IMR-90 (cell line): Measurements from ENCODE around the gene CYFIP2. TPM values are rescaled to one million over a fixed set of nuclear protein-coding genes. Genes with fewer than 3 reads are reported as not detected.

ENCODE experiments used
- ATAC-seq: fragments of 200-7000 bp; cut with Tn5 transposase; 2 replicates; pipeline ENCODE4 v1.9.1; 2020; ENCODE audit warnings: low read depth, mild to moderate bottlenecking, moderate library complexity
- BruUV-seq: library from RNA; stranded (reverse); fragments of 400-500 nt; replicated peaks from 2 replicates; lab custom pipeline; 2021; lab: Mats Ljungman, UMichigan
- CTCF ChIA-PET: fragments of 300-600 bp; formaldehyde crosslinking; extraction: SDS; loops from one replicate; lab custom pipeline; 2021; ENCODE audit warnings: antibody characterized with exemption; lab: Yijun Ruan, JAX
- POLR2A ChIA-PET: fragments of 300-600 bp; sonication (Branson Sonifier 250); formaldehyde crosslinking; loops from one replicate; lab custom pipeline; 2022; ENCODE audit warnings: antibody characterized with exemption; ENCODE audit not compliant: unreplicated experiment; lab: Charles Lee
- DNase-seq: peaks from one replicate; pipeline ENCODE4 v3.0.0; 2013
- H2AFZ ChIP-seq: replicated peaks from 2 replicates; pipeline ENCODE3; 2013; ENCODE audit warnings: low read length, mild to moderate bottlenecking; ENCODE audit not compliant: poor library complexity
- H2AK5ac ChIP-seq: 2 replicates; pipeline ENCODE4 v1.6.1; 2013; ENCODE audit warnings: low read depth, low read length, inconsistent platforms
- H2AK9ac ChIP-seq: replicated peaks from 2 replicates; pipeline ENCODE3; 2013; ENCODE audit warnings: mild to moderate bottlenecking, low read depth, low read length, moderate library complexity; ENCODE audit not compliant: poor library complexity
- H2BK120ac ChIP-seq: 2 replicates; pipeline ENCODE4 v1.6.1; 2013; ENCODE audit warnings: low read depth, low read length, inconsistent platforms
- H2BK15ac ChIP-seq: 3 replicates; pipeline ENCODE4 v1.6.1; 2013; ENCODE audit warnings: low read depth, low read length, inconsistent platforms
- H2BK20ac ChIP-seq: 2 replicates; pipeline ENCODE4 v1.6.1; 2013; ENCODE audit warnings: low read depth, mild to moderate bottlenecking, inconsistent platforms, low read length, moderate library complexity
- H2BK5ac ChIP-seq: 2 replicates; pipeline ENCODE4 v1.6.1; 2013; ENCODE audit warnings: mild to moderate bottlenecking, low read depth, low read length, inconsistent platforms; ENCODE audit not compliant: poor library complexity, severe bottlenecking
- H3K14ac ChIP-seq: replicated peaks from 2 replicates; pipeline ENCODE4 v1.6.1; 2013; ENCODE audit warnings: low read depth, low read length, inconsistent platforms
- H3K18ac ChIP-seq: 2 replicates; pipeline ENCODE4 v1.6.1; 2013; ENCODE audit warnings: low read depth, low read length, control low read depth
- H3K23ac ChIP-seq: 2 replicates; pipeline ENCODE4 v1.6.1; 2013; ENCODE audit warnings: low read depth, low read length, inconsistent platforms
- H3K27ac ChIP-seq: 2 replicates; pipeline ENCODE4 v1.5.1; 2013; ENCODE audit warnings: mild to moderate bottlenecking, control low read depth, low read length; ENCODE audit not compliant: insufficient read depth
- H3K27me3 ChIP-seq: 2 replicates; pipeline ENCODE4 v1.6.1; 2013; ENCODE audit warnings: low read length; ENCODE audit not compliant: control insufficient read depth, insufficient read depth
- H3K36me3 ChIP-seq: 2 replicates; pipeline ENCODE4 v1.6.1; 2013; ENCODE audit warnings: low read length, mixed read lengths; ENCODE audit not compliant: control insufficient read depth, insufficient read depth
- H3K4ac ChIP-seq: 2 replicates; pipeline ENCODE4 v1.6.1; 2013; ENCODE audit warnings: low read depth, low read length, inconsistent platforms
- H3K4me1 ChIP-seq: 2 replicates; pipeline ENCODE4 v1.6.1; 2013; ENCODE audit warnings: low read length, mixed read lengths; ENCODE audit not compliant: control insufficient read depth, insufficient read depth
- H3K4me2 ChIP-seq: 2 replicates; pipeline ENCODE4 v1.6.1; 2013; ENCODE audit warnings: low read depth, mild to moderate bottlenecking, control low read depth, low read length, moderate library complexity
- H3K4me3 ChIP-seq: 2 replicates; pipeline ENCODE4 v1.5.1; 2013; ENCODE audit warnings: low read depth, mild to moderate bottlenecking, control low read depth, low read length, moderate library complexity; ENCODE audit not compliant: insufficient read depth
- H3K56ac ChIP-seq: 2 replicates; pipeline ENCODE4 v1.6.1; 2013; ENCODE audit warnings: low read length, inconsistent platforms; ENCODE audit not compliant: insufficient read depth; ENCODE audit errors: extremely low read depth
- H3K79me1 ChIP-seq, 2 experiments: 2 replicates each; pipeline ENCODE4 v1.6.1; 2013; ENCODE audit warnings: low read length in 2 of 2, inconsistent platforms in 1 of 2, low read depth in 1 of 2
- H3K9ac ChIP-seq: 2 replicates; pipeline ENCODE4 v1.6.1; 2013; ENCODE audit warnings: low read depth, low read length, control low read depth
- H3K9me1 ChIP-seq: 2 replicates; pipeline ENCODE4 v1.6.1; 2013; ENCODE audit warnings: low read length, inconsistent platforms; ENCODE audit not compliant: insufficient read depth
- H3K9me3 ChIP-seq: 2 replicates; pipeline ENCODE4 v1.6.1; 2013; ENCODE audit warnings: low read length; ENCODE audit not compliant: control insufficient read depth, insufficient read depth
- H4K20me1 ChIP-seq: 2 replicates; pipeline ENCODE4 v1.6.1; 2013; ENCODE audit warnings: low read length, inconsistent platforms; ENCODE audit not compliant: insufficient read depth
- H4K5ac ChIP-seq: 2 replicates; pipeline ENCODE4 v1.6.1; 2013; ENCODE audit warnings: mild to moderate bottlenecking, low read depth, low read length, control low read depth
- H4K8ac ChIP-seq, 2 experiments: 2 replicates each; pipeline ENCODE4 v1.6.1; 2013; ENCODE audit warnings: low read depth in 2 of 2, low read length in 2 of 2, control low read depth in 1 of 2, inconsistent platforms in 1 of 2
- H4K91ac ChIP-seq: 2 replicates; pipeline ENCODE4 v1.6.1; 2013; ENCODE audit warnings: low read depth, low read length, inconsistent platforms; ENCODE audit not compliant: insufficient read depth
- BHLHE40 ChIP-seq: fragments of 150-350 bp; IDR thresholded peaks from 2 replicates; pipeline ENCODE4 v1.6.1; 2016; ENCODE audit warnings: mild to moderate bottlenecking, low read depth, low read length
- CHD1 ChIP-seq: IDR thresholded peaks from 2 replicates; pipeline ENCODE4 v1.6.1; 2012; ENCODE audit warnings: low read depth, low read length, improper control_type of control experiment
- CTCF ChIP-seq: conservative IDR thresholded peaks from 2 replicates; pipeline ENCODE4 v1.5.1; 2012; ENCODE audit warnings: mild to moderate bottlenecking, low read depth, low read length, improper control_type of control experiment
- MAFK ChIP-seq: IDR thresholded peaks from 2 replicates; pipeline ENCODE4 v1.6.1; 2012; ENCODE audit warnings: low read depth, low read length, improper control_type of control experiment
- MAZ ChIP-seq: IDR thresholded peaks from 2 replicates; pipeline ENCODE4 v1.6.1; 2012; ENCODE audit warnings: low read depth, mild to moderate bottlenecking, low read length, improper control_type of control experiment, moderate library complexity, borderline replicate concordance
- MXI1 ChIP-seq: IDR thresholded peaks from 2 replicates; pipeline ENCODE4 v1.6.1; 2012; ENCODE audit warnings: low read depth, mild to moderate bottlenecking, low read length, moderate library complexity, borderline replicate concordance
- POLR2A ChIP-seq: IDR thresholded peaks from 2 replicates; pipeline ENCODE4 v1.6.1; 2012; ENCODE audit warnings: mild to moderate bottlenecking, low read depth, low read length
- SMC3 ChIP-seq: fragments of 150-350 bp; IDR thresholded peaks from 2 replicates; pipeline ENCODE4 v1.6.1; 2016; ENCODE audit warnings: low read depth, mild to moderate bottlenecking, antibody characterized with exemption, low read length, moderate library complexity
- WGBS, 2 experiments: methylation state at CpG; one replicate each; pipeline versions ENCODE4 v1.1.5 to v1.1.7; 2013; ENCODE audit warnings: missing lambda C conversion rate in 2 of 2; ENCODE audit not compliant: insufficient read length in 1 of 2; ENCODE audit errors: extremely low coverage in 2 of 2; 5-methylcytosine and 5-hydroxymethylcytosine counted together
- dilution Hi-C: fragments of 300-500 bp; cut with HindIII; formaldehyde crosslinking; loops from one replicate; pipeline ENCODE4 v1.14.3; 2018; ENCODE audit warnings: low sequenced_read_pairs; ENCODE audit not compliant: unreplicated experiment
- in situ Hi-C: fragments of 300-500 bp; cut with MboI; formaldehyde crosslinking; loops from 3 replicates; pipeline ENCODE4 v1.14.3; 2019; ENCODE audit warnings: low sequenced_read_pairs, inconsistent platforms, mixed read lengths
- intact Hi-C: fragments of 100-400 bp; cut with micrococcal nuclease; formaldehyde crosslinking; loops from 2 replicates; pipeline ENCODE4 v1.10.0; 2022
- polyA plus RNA-seq, 3 experiments: library from polyadenylated mRNA; depleted of rRNA; stranded (reverse); fragments of >200 nt; gene quantifications; 2 replicates each; pipeline ENCODE4 v1.2.3, GENCODE V29; 2012; ENCODE audit warnings: low replicate concordance in 1 of 3
- total RNA-seq: library from RNA; depleted of rRNA; stranded (reverse); fragments of >200 nt; gene quantifications from 2 replicates; pipeline ENCODE4 v1.2.3, GENCODE V29; 2012
- TF ChIP-seq, protein P1 (sequence below): fragments of 150-350 bp; IDR thresholded peaks from 2 replicates; pipeline ENCODE4 v1.6.1; 2016; ENCODE audit warnings: low read depth, mild to moderate bottlenecking, low read length, moderate library complexity, borderline replicate concordance
- TF ChIP-seq, protein P2 (sequence below): fragments of 150-350 bp; IDR thresholded peaks from 2 replicates; pipeline ENCODE4 v1.6.1; 2017; ENCODE audit warnings: mild to moderate bottlenecking, antibody characterized with exemption, low read length, low read depth

CYFIP2 gene
- total and polyA plus RNA-seq, 2 of the 4 experiments (the other 2 are of a cell fraction), result 6.8 to 13.4 TPM

GRCh38 chr5:157327771-157328170, 61.8 kb downstream of the CYFIP2 start:
- no TSS peak for BruUV-seq
- no peak overlapping the region for H3K23ac ChIP-seq
- no peak overlapping the region for H4K8ac ChIP-seq
- no peak overlapping the region for H2BK5ac ChIP-seq
- H3K36me3 ChIP-seq, result no peaks in the 10 kb centered on the region
- no peak overlapping the region for H2BK120ac ChIP-seq
- H3K9me3 ChIP-seq, result no peaks in the 10 kb centered on the region
- no peak overlapping the region for H3K9ac ChIP-seq
- H3K14ac ChIP-seq, result no peak overlapping the region
- DNase-seq (no peak), ATAC-seq (no peak)
- CTCF ChIA-PET, result interaction anchor here (0.5 to 1.6 kb wide), 13 partner anchors 9 to 421 kb away, joined by 3 to 14 read pairs (median 4); no protein-coding TSS in a partner anchor
- TF ChIP-seq POLR2A (no peak), CTCF (no peak), SMC3 (no peak), BHLHE40 (no peak), MXI1 (no peak), CHD1 (no peak), MAFK (no peak), MAZ (no peak)
- TF ChIP-seq, protein P1, sequence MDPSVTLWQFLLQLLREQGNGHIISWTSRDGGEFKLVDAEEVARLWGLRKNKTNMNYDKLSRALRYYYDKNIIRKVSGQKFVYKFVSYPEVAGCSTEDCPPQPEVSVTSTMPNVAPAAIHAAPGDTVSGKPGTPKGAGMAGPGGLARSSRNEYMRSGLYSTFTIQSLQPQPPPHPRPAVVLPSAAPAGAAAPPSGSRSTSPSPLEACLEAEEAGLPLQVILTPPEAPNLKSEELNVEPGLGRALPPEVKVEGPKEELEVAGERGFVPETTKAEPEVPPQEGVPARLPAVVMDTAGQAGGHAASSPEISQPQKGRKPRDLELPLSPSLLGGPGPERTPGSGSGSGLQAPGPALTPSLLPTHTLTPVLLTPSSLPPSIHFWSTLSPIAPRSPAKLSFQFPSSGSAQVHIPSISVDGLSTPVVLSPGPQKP, result no peak
- TF ChIP-seq, protein P2, sequence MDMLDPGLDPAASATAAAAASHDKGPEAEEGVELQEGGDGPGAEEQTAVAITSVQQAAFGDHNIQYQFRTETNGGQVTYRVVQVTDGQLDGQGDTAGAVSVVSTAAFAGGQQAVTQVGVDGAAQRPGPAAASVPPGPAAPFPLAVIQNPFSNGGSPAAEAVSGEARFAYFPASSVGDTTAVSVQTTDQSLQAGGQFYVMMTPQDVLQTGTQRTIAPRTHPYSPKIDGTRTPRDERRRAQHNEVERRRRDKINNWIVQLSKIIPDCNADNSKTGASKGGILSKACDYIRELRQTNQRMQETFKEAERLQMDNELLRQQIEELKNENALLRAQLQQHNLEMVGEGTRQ, result no peak
- H3K79me1 ChIP-seq, result no peaks in the 10 kb centered on the region
- no peak overlapping the region for H4K91ac ChIP-seq
- H3K4me2 ChIP-seq, result no peak overlapping the region
- POLR2A ChIA-PET, result no interaction called here
- no peak overlapping the region for H3K18ac ChIP-seq
- no peak overlapping the region for H2AK5ac ChIP-seq
- H2AFZ ChIP-seq, result peak overlapping the region; percentile 77
- no peaks in the 10 kb centered on the region for H4K20me1 ChIP-seq
- H3K4me1 ChIP-seq, result no peaks in the 10 kb centered on the region
- H3K4ac ChIP-seq, result no peak overlapping the region
- H3K27ac ChIP-seq, result no peak overlapping the region
- no peak overlapping the region for H3K56ac ChIP-seq
- no peak overlapping the region for H3K4me3 ChIP-seq
- dilution Hi-C loops (no loop called here), in situ Hi-C loops (loop anchor here (10.0 kb wide), 1 partner anchor 407 kb away; the partner anchor contains the start of gene THG1L), intact Hi-C loops (loop anchor here (1.0 to 5.0 kb wide), 5 partner anchors 40 to 416 kb away; partner anchors contain the start of gene LSM11)
- 56% methylated on average over 2 of the region's 3 CpGs; no CpG with 5 or more reads in 1 of the 2 experiments for WGBS, 2 experiments
- no peak overlapping the region for H4K5ac ChIP-seq
- no peak overlapping the region for H2AK9ac ChIP-seq
- H2BK15ac ChIP-seq, result no peak overlapping the region
- H2BK20ac ChIP-seq, result no peak overlapping the region
- H3K9me1 ChIP-seq, result no peaks in the 10 kb centered on the region
- no peaks in the 10 kb centered on the region for H3K27me3 ChIP-seq
